SK-N-MC (cell line): ENCODE data around the gene NLGN1.

Source experiments
- EZH2 ChIP-seq: fragments of 200-600 bp; sonication (generic); IDR thresholded peaks from one replicate; pipeline ENCODE4 v1.6.1; 2017; ENCODE audit warnings: antibody characterized with exemption
- FOXP2 ChIP-seq: optimal IDR thresholded peaks from 2 replicates; pipeline ENCODE3; 2011; ENCODE audit warnings: mild to moderate bottlenecking, moderate library complexity; ENCODE audit not compliant: insufficient read depth; ENCODE audit errors: extremely low read length, control extremely low read depth
- POLR2AphosphoS5 ChIP-seq: IDR thresholded peaks from 2 replicates; pipeline ENCODE4 v1.6.1; 2012; ENCODE audit warnings: mild to moderate bottlenecking, low read depth, low read length, borderline replicate concordance

DNA sequence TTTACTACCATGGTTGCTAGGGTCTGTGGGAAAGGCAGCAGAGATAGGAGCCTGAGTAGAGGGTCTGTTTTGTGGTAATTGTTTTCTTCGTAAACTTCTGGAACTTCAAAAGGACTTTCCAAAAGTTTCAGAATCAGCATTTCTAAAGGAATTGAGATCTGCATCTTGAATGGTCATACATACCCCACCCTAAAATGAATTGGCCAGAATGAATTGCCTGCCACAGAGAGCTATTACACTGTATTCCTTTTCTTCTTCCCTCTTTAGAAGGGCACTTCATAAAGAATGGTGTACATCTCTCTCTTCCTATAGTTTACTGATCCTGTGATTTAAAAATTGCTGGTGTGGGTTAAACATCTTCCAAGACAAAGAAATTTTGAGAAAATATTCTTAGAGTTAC is 525.7 kb downstream of the NLGN1 start:
- TF ChIP-seq EZH2 = no peak
- no peak for TF ChIP-seq POLR2AphosphoS5
- TF ChIP-seq FOXP2 = no peak
